Stimulated activated CD8-positive, alpha-beta memory T cell treated with anti-CD3 and anti-CD28 coated beads, Interleukin-4, amount 100 ng/mL, for 24 hours (primary cell): ENCODE data around the gene ZDHHC14.
"Not testable (repeated sequence)": the region's sequence is repeated elsewhere in the genome, so short reads cannot be mapped to it uniquely, and the experiment has no call there.

Experiments used
- DNase-seq: peaks from one replicate; pipeline ENCODE4 v3.0.0-alpha.2; 2020; ENCODE audit warnings: low read depth

ZDHHC14 gene

GRCh38 chr6:157571950-157572349 is 191.0 kb downstream of the ZDHHC14 start:
- no peak for DNase-seq

GRCh38 chr6:157574851-157575424 is 193.9 kb downstream of the ZDHHC14 start:
- DNase-seq = no peak

GRCh38 chr6:157575436-157576145 is 194.6 kb downstream of the ZDHHC14 start:
- no peak for DNase-seq

GRCh38 chr6:157576991-157577390 is 196.0 kb downstream of the ZDHHC14 start:
- not testable (repeated sequence) for DNase-seq

- not testable (repeated sequence) for DNase-seq
Measured at GRCh38 chr6:157578527-157578926, 197.5 kb downstream of the ZDHHC14 start.

GRCh38 chr6:157579467-157580031 is 198.6 kb downstream of the ZDHHC14 start:
- no peak for DNase-seq

- DNase-seq = no peak
Measured at GRCh38 chr6:157584036-157584435, 203.0 kb downstream of the ZDHHC14 start.

GRCh38 chr6:157585274-157586087 is 204.5 kb downstream of the ZDHHC14 start:
- DNase-seq = no peak

- DNase-seq = no peak
Measured at GRCh38 chr6:157586088-157586414, 205.1 kb downstream of the ZDHHC14 start.

GRCh38 chr6:157586476-157587126 is 205.6 kb downstream of the ZDHHC14 start:
- DNase-seq = no peak

GRCh38 chr6:157587127-157587926 is 206.3 kb downstream of the ZDHHC14 start:
- DNase-seq = no peak

GRCh38 chr6:157590654-157591053 is 209.7 kb downstream of the ZDHHC14 start:
- DNase-seq = not testable (repeated sequence)

GRCh38 chr6:157592541-157592940 is 211.6 kb downstream of the ZDHHC14 start:
- DNase-seq = no peak

GRCh38 chr6:157592980-157593379 is 212.0 kb downstream of the ZDHHC14 start:
- DNase-seq = no peak

GRCh38 chr6:157593596-157593995 is 212.6 kb downstream of the ZDHHC14 start:
- no peak for DNase-seq

GRCh38 chr6:157594292-157594691 is 213.3 kb downstream of the ZDHHC14 start:
- DNase-seq = no peak

- no peak for DNase-seq
Measured at GRCh38 chr6:157595768-157596167, 214.8 kb downstream of the ZDHHC14 start.

GRCh38 chr6:157596461-157596860 is 215.5 kb downstream of the ZDHHC14 start:
- no peak for DNase-seq

- no peak for DNase-seq
Measured at GRCh38 chr6:157596886-157597285, 215.9 kb downstream of the ZDHHC14 start.

- peak; percentile 10 for DNase-seq
Measured at GRCh38 chr6:157597461-157598312, 216.7 kb downstream of the ZDHHC14 start.
